Stimulated activated naive CD8-positive, alpha-beta T cell treated with anti-CD3 and anti-CD28 coated beads, Interleukin-15, Interleukin-2, amounts not matched to agents 100 U/mL and 50 U/mL, for 24 hours (primary cell): Measurements from ENCODE around the gene PYGO2.
"Not testable (repeated sequence)": the region's sequence is repeated elsewhere in the genome, so short reads cannot be mapped to it uniquely, and the experiment has no call there.

Source experiments
- ATAC-seq: fragments of 150-1000 bp; cut with Tn5 transposase; one replicate; pipeline ENCODE4 v1.10.0; 2021
- DNase-seq: peaks from one replicate; pipeline ENCODE4 v3.0.0; 2021

PYGO2 gene

DNA sequence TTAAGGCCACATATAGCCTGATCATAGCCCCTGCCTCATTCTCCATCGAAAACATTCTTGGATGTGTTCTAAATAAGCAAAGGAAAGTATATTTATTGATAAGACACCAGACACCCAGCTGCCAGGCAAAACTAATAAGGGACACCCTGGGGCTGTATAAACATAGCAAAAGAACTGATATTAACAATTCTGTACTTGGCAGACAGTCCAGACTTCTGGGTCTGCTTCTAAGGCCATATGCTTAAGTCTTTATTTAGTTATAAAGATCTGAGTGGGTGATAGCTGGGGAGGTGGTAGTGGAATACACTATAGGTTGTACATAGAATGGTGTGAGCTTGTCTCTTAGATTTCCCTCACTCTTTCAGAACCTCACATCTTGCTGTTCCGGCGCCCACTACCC lies 16.8 kb upstream of the PYGO2 start:
- no peak for ATAC-seq
- no peak for DNase-seq

DNA sequence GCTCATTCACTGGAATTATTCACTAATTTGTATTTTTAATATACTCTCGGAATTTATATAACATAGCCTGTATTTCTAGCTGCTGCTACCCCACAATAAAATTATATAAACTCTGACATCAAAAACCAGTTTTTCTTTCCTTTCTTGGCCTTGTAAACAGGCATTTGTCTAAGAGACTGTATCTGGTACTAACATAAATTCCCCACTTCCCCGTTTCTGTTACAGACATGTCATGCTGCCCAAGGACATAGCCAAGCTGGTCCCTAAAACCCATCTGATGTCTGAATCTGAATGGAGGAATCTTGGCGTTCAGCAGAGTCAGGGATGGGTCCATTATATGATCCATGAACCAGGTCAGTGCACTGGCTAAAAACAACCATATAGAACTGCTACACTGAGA lies 16.2 kb upstream of the PYGO2 start:
- ATAC-seq, DNase-seq: not testable (repeated sequence)

DNA sequence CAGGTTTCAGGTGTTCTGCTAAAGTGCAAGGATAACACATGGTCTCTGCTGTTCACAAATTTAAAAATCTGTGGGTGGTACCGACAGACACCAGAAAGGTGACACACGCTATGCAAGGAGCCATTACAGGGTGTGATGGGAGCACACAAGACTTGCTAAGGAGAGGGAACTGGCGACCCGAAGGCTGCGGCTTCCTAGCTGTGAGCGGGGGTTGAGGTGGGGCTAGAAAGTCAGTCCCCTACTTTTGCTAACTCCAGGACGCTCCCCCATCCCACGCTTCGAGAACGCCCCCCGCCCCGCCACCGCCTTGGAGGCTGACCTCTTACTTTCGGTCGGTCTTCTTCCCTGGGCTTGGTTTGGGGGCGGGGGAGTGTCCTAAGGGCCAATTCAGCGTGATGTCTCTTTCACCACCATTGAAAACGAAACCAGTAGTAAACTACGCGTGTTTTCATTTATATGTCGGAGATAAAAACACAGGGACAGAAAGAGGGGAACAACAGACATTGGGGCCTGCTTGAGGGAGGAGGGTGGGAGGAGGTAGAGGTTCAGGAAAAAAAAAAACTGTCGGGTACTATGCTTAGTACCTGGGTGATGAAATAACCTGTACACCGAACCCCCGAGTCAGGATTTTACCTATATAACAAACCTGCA lies 14.0 kb upstream of the PYGO2 start:
- ATAC-seq (peak; percentile 7), DNase-seq (peak; percentile 75)

DNA sequence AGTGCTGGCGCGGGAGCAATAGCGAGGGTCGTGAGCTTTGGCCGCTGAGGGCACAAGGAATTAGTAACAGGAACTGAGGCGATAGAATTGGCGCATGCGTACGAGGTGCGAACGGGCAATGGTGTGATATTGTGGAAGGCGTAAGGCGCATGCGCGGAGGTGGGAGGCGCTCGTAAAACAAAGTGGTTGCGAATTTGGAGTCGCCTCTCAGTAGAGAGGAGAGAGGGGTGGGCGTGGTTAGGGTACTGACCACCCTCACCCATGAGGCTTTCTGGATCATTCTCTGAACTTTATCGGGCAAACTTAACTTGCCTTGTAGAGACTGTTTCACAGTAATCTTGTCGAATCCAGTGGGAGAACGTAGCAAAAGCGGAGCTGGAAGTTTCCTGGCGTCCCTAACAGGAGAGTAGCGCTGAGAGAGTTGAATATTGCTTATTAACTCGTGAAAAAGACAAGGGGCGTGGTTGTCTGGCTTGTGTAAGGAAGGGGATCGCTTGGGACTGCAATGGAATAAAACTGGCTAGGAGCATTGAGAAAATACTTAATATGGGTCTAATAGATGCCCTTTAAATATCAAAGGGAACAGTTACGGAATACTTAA lies 13.3 kb upstream of the PYGO2 start:
- DNase-seq: peak; percentile 95

DNA sequence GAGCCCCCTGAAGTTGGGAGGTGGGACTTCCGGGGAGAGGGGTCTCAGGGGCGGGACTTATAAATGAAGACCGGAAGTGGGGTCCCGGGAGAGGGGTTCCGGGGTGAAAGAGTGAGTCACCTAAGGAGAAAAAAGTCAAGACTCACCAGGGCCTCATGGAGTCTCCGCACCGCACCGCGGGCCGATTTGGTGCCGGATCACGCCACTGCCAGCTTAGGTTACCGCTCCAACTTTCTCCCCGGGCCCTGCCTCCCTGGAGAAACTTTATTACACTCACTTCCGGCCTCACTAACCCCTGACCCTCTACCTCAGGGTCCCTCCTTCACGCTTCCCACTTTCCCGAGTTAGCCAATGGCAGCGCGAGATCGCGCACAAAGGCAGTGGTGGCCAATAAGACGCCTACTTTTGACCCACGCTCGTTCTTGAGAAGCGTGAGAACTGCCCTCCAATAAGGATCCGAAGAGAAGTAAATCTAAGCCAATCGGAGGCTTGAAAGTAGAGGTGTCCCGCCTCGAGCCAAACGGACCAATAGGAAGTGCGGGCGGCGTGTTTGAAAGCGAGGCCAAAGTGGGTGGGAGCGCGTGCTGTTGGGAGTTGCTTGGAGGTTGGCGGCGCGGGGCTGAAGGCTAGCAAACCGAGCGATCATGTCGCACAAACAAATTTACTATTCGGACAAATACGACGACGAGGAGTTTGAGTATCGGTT lies 12.7 kb upstream of the PYGO2 start, which contains the start of gene CKS1B:
TSS of gene CKS1B (plus strand) at position 580 of the 706 bp plus-strand sequence. CDS start at position 645, 65 bp downstream.
- DNase-seq (peak; percentile 92), ATAC-seq (peak; percentile 86)

More for the DNA sequence above, 13.3 kb upstream of the PYGO2 start:
- peak; percentile 57 for ATAC-seq

DNA sequence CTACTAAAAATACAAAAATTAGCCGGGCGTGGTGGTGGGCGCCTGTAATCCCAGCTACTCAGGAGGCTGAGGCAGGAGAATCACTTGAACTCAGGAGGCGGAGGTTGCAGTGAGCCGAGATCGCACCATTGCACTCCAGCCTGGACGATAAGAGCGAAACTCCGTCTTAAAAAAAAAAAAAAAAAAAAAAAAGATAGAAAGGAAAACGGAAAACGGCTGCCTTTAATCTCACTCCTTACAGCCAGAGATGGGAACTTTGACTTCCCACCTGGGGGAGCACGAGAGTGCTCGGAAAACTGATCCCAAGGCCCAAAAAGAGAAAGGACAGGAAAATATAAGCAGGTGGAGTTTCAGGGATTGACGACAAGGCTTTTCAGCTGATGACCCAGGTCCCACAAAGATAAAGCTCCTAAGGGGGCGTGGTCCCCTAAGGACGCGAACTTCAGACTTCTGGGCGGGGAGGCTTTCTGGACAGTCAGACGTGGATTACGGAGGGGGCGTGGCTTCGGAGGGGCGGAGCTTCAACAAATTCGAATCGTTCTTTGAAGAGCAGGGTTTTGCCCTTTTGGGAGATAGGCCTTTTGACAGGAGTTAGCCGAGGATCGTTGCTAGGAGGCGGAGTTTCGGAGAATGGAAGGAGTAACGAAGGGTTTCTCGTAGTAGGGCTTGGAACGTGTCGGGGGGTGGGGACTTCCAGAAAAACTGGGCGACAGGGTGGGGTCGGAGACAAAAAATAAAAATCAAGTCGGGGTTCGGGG lies 11.9 kb upstream of the PYGO2 start:
- DNase-seq (peak; percentile 96), ATAC-seq (peak; percentile 25)

DNA sequence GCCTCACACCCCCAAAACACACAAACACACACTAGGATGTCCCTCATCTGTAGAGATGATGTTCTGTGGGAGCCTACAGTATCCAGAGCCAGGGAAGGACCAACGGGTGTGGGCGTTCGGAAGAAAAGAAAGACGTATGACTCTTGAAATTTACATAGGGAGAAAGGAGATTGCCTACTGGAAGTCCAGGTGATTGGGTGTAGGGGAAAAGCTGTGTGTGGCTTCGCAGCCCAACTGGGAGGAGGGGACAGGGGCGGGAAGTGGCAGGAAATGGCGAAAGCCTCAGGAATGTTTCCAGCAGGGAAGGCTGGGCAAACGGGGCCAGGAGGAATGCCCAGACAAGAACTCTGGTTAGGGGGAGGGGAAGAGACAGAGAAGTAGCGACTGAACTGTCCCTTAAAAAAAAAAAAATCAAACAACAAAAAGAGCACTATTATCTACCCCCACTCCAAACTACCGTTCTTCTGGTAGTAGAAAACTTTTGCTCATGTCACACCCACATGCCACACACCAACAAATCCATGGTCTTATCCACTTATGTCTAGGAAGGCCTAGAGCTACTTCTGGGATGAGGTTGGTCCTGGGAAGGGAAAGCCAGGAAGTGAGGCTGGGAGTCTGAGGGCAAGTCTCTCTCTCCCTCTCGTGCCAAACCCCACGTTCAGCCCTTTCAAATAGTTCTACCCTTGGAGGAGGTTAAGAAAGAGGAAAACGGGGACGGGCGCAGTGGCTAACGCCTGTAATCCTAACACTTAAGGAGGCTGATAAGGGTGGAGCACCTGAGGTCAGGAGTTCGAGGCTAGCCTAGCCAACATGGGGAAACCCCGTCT lies 11.1 kb upstream of the PYGO2 start:
- DNase-seq: no peak

DNA sequence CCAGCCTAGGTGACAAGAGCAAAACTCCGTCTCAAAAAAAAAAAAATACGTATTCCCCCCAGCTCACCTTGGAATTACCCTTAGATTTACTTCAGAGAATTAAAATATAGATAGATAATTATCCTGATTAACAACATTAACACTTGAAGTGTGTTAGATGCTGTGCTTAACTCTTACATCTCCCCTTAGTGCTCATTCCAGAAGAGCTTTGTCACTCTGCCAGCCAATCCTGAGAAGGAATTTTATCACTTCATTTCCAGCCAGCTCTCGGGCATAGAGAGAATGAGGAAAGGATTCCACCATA lies 10.6 kb upstream of the PYGO2 start:
- ATAC-seq (no peak), DNase-seq (no peak)

More for the DNA sequence above, 11.1 kb upstream of the PYGO2 start:
- no peak for ATAC-seq

DNA sequence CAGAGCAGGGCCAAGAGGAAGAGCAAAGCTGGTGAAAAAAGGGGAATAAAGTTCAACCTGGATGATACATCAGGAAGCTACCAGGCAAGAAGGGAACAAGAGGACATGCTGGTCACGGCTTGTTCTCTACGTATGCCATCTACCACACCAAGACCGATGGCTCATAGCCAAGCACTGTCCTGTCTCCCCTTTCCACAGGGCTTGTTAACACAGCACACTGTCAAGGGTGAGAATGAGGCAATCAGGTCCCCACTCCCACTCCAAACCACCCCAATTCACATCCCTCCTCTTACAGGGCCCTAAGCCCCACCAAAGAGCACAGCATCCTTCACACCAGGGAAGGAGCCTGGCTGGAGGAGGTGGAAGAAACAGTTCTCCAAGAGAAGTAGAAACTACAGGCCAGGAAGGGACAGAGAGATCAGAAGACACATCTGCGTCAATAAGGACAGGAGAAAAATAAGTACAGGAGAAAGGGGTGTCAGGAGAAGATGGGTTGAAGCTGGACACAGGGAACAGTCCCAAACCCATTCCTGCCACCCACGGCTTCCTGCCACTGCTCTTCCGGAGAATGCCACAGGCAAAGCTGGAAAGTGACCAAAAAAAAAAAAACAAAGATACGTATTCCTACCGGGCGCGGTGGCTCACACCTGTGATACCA lies 9.9 kb upstream of the PYGO2 start:
- DNase-seq (no peak), ATAC-seq (no peak)

DNA sequence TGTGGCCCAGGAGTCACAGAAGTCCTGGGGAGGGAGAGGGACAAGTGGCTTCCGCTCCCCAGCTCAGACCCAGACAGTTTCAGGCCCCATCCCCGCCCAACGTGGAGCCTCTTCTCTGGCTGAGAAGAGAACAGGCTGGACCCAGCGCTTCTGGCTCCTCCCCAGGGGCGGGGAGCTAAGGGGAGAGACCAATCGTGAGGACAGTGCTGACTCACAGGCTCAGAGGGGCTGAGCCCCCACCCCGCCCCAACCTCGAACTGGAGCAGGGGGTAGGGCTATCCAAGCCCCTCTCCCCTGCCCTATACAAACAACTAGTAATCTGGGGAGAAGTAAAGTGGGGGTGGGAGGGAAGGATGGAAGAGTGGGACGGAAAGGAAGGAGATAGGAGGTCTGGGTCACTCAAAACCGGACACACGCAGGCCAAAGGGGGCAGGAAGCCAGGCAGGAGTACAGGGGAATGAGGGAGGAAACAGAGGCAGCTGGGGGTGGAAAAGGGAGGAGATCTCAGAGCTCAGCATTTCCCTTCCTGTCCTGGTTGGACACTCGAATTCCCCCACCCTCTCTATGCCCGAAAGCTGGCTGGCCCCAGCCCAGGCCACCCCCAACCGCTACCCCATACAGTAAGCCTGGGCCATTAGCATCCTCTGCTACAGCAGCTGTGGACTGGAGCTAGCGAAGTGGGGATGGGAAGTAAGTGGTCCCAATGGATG lies 9.2 kb upstream of the PYGO2 start, which contains the start of gene SHC1:
TSS of gene SHC1 (minus strand) at position 117 of the 710 bp plus-strand sequence. CDS start 221 bp downstream, outside the sequence.
- no peak for ATAC-seq
- peak; percentile 57 for DNase-seq

DNA sequence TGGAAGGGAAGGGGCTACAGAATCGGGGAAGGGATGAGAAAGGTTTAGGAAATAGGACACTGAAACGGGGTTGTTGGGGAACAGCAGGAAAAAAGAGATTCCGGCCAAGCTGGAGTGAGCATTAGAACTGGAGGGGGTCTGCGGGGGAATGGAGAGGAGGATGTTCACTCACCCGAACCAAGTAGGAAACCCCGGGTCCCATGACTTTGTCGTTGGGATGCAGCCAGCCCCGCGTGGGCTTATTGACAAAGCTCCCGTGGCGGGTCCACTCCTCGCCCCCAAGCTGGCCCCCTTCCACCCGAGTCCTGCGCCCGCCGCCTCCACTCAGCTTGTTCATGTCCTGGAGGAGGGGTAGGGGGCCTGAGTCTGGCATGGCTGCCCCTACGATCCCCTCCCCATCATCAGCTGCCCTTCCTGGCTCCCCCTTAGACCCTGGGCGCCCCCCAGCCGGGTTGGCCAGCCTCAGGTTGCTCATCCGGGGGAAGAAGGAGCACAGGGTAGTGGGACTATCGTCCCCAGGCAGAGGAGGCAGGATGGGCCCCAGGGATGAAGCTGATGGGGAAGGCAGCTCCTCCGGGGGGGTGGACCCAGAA lies 8.4 kb upstream of the PYGO2 start:
- ATAC-seq (no peak), DNase-seq (no peak)

DNA sequence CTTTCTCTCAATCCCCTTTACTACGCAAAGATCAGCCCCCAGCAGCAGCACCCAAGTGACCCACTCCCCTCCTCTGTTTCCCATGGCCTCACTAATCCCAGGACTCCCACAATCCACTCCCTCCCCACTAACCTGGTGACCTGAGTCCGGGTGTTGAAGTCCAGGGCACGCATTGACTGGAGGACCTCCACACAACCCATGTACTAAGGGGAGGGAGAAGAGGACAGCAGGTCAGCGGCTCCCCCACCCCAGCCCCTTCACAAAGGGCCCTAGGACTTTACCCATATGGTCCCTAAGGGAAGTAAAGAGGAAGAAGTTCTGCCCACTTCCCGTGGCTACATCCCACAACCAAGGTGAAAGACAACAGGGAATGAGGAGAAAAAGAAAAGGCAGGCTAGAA lies 7.7 kb upstream of the PYGO2 start:
- ATAC-seq (no peak), DNase-seq (no peak)

DNA sequence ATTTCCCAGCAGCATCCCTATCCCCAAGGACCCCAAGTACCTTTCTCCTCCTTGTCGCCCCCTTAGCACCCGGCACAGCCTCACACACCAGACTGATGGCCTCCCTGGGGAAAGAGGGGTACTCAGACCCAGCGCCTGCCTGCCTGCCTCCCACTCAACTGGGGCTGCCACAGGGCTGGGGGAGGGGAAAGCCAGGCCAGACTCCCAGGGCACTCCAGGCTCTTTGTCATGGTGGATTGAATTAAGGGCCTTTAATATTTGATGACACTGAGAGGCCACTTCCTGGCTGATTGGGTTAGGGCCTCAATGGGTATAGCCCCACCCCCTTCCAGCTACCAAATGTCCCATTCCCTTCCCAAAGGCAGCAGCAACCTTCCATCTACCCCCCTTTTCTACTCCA lies 7.1 kb upstream of the PYGO2 start:
- DNase-seq (no peak), ATAC-seq (no peak)

DNA sequence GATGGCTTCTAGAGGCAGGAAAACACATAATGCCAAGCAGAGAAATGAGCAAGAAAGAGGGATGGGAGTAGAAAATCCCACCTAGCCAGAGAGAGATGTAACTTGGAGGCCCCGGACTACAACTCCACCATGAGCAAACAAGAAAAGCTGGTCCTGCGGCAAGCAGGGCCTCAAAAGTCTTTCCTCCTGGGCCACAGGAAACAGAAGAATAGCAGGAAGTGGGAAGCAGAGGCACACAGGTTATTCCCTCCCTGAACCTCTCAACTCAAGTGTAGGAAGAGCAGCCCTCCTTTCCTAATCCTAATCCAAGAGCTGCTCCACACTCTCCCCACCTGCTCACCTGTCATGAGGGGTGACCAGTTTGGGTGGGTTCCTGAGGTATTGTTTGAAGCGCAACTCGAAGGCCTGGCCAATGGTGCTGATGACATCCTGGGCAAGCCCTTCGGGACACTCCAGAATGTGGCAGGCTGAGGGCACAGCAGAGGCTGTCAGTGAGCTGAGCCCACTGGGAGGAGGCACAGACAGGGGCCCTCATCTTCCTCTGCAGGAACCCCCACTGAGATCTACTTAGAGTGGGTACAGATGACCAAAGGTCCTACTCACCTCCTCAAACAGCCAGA lies 5.9 kb upstream of the PYGO2 start:
- no peak for ATAC-seq

DNA sequence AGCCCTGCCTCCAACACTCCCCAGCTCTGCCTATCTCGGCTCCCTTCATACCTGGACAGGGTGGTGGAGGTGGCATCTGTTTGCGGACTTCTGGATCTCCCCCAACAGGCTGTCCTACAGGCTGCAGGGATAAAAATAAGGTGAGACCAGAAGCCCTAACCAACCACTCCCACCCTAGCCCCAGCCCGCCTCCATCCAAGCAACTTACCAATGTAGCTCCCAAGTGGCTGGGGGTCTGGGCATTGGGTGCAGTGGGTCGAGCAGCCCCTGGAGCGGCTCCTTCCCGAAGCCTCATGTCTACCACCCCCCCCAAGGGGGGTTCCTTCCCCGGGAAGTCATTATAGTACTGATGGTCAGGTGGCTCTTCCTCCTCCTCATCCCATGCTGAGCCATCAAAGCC lies 4.5 kb upstream of the PYGO2 start:
- no peak for ATAC-seq
- no peak for DNase-seq

More for the DNA sequence above, 5.9 kb upstream of the PYGO2 start:
- no peak for DNase-seq

DNA sequence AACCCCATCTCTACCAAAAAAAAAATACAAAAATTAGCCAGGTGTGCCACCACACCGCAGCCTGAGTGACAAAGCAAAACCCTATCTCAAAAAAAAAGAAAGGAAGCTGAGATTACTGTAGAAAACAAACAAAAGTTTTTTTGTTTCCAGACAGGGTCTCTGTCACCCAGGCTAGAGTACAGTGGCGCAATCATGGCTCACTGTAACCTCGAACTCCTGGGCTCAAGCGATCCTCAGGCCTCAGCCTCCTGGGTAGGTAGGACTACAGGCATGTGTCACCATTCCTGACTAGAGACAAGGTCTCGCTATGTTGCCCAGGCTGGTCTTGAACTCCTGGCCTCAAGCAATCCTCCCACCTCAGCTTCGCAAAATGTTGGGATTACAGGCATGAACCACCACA lies 2.8 kb upstream of the PYGO2 start:
- DNase-seq: no peak
- no peak for ATAC-seq

DNA sequence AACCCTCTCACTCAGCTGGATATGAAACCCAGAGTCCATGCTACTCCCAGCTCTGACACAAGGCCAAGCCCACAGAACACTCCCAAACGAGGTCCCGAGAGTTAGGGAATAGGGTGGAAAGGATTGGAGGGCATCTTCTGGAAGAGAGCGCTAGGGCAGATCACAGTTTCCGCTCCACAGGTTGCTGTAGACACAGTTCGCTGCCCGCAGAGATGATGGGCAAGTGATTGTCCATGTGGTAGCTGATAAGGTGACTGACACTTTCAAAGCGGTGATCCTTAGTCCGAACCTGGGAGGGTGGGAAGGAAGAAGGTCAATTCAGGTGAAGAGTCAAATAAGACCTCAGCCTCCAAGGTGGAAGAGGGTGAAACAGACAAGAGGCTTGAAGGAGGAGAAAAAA lies 2.1 kb upstream of the PYGO2 start:
- DNase-seq (no peak), ATAC-seq (no peak)

DNA sequence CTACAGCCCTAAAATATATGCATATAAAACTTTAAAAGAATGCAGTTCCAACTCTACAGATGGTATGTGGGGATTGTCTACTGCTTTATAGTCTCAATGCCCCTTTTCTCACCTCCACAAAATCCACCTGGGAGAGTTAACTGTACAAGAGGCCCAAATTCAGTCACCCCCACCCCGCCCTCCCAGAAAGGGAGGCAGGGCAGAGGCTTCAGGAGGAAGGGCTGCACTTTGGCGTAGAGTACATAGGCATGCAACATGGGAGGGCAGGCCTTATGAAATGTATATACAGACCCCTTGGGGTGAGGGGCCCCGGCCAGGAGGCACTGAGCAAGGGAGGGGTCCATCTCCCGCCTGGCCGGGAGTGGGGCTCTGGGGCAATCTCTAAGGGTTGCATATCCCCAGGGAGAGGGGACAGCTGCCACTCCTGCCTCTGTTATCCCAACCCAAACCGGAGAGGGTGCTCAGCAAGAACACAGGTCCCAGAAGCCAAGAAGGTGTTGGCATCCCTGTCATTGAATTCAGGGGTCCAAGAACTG lies 1.3 kb upstream of the PYGO2 start:
- ATAC-seq: no peak
- no peak for DNase-seq

DNA sequence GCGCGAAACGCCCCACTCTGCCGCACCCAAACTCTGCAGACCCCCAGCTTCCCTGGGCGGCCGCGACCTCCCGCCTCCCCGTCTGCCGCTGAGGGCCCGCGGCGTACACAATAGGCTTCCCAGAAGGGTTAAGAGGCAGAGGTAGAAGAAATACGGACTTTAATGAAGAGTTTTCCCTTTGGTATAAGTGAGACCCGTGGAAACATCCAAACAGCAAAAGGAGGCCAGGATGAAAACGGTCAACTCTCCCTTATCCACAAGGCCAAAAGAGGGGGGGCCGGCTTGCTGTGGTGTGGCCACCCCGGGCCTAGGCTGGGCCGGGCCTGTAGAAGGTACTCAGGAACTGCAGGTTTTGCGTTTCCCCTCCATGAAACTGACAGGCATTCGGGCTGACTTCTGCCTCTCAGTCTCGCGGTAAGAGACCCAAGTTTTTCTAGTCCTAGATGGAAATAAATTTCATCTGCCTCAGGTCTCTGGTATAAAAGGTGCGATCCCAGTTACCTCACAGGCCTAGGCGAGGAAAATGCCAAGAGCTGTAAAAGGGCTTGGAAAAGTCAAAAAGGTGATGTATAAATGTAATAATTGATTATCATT lies 671 bp upstream of the PYGO2 start:
- ATAC-seq (peak; percentile 1), DNase-seq (no peak)
